ENCODE results near the gene DAO.

- TF ChIP-seq POLR2A (IDR thresholded peaks at IDR 0.05) (no peak), CTCF (IDR thresholded peaks at IDR 0.05) (peak in 4 of 7 experiments; percentile 23 to 62 (median 44)), POLR2AphosphoS5 (IDR thresholded peaks at IDR 0.05) (no peak), EP300 (IDR thresholded peaks at IDR 0.05) (no peak)
Observed at GRCh38 chr12:108884116-108885012, 4.5 kb downstream of the DAO start.

Measured in stomach (tissue), 4 donors.